OCI-LY7 (cell line): ENCODE data around the gene POLR1E. TPM values are rescaled to one million over a fixed set of nuclear protein-coding genes. Genes with fewer than 3 reads are reported as not detected.

Source experiments
- BruUV-seq: library from RNA; stranded (reverse); fragments of 400-500 nt; replicated peaks from 2 replicates; lab custom pipeline; 2021; lab: Mats Ljungman, UMichigan
- CTCF ChIA-PET: fragments of 300-600 bp; sonication (Branson Sonifier 250); formaldehyde crosslinking; loops from one replicate; lab custom pipeline; 2022; ENCODE audit warnings: antibody characterized with exemption; ENCODE audit not compliant: unreplicated experiment; lab: Charles Lee
- POLR2A ChIA-PET: fragments of 300-600 bp; sonication (Branson Sonifier 250); formaldehyde crosslinking; loops from one replicate; lab custom pipeline; 2022; ENCODE audit warnings: antibody characterized with exemption; lab: Charles Lee
- DNase-seq: peaks from one replicate; pipeline ENCODE4 v3.0.0-alpha.2; 2015; ENCODE audit warnings: low spot score
- H2AFZ ChIP-seq: fragments of 200-600 bp; sonication (generic), shearing (Covaris generic); 2 replicates; pipeline ENCODE4 v1.6.1; 2014; ENCODE audit warnings: mild to moderate bottlenecking, antibody characterized with exemption, low read length, moderate library complexity
- H3K27ac ChIP-seq: fragments of 200-600 bp; sonication (generic); 2 replicates; pipeline ENCODE4 v1.5.1; 2014; ENCODE audit warnings: mixed run types, low read depth, mild to moderate bottlenecking, moderate library complexity, low read length, inconsistent platforms; ENCODE audit not compliant: poor library complexity, severe bottlenecking
- H3K36me3 ChIP-seq: fragments of 200-600 bp; sonication (generic); 2 replicates; pipeline ENCODE4 v1.6.1; 2014; ENCODE audit warnings: mild to moderate bottlenecking, antibody characterized with exemption, low read length, moderate library complexity, mixed read lengths; ENCODE audit not compliant: insufficient read depth
- H3K4me1 ChIP-seq: fragments of 200-600 bp; sonication (generic); 2 replicates; pipeline ENCODE4 v1.5.1; 2014; ENCODE audit warnings: mild to moderate bottlenecking, low read length; ENCODE audit not compliant: insufficient read depth, poor library complexity, severe bottlenecking
- H3K4me2 ChIP-seq: fragments of 200-600 bp; sonication (generic); 2 replicates; pipeline ENCODE4 v1.6.1; 2014; ENCODE audit warnings: mild to moderate bottlenecking, low read length
- H3K4me3 ChIP-seq: fragments of 200-600 bp; sonication (generic); 2 replicates; pipeline ENCODE4 v1.5.1; 2014; ENCODE audit warnings: mild to moderate bottlenecking, low read depth, low read length; ENCODE audit not compliant: poor library complexity, severe bottlenecking
- H3K79me2 ChIP-seq: fragments of 200-600 bp; sonication (generic); 2 replicates; pipeline ENCODE4 v1.6.1; 2016; ENCODE audit warnings: low read depth, mild to moderate bottlenecking, low read length, moderate library complexity, mixed read lengths; ENCODE audit not compliant: insufficient read depth
- H3K9me2 ChIP-seq: fragments of 200-600 bp; sonication (generic); 2 replicates; pipeline ENCODE4 v1.6.1; 2016; ENCODE audit warnings: mild to moderate bottlenecking, low read length, mixed read lengths; ENCODE audit not compliant: insufficient read depth
- H3K9me3 ChIP-seq: fragments of 200-600 bp; sonication (generic); 2 replicates; pipeline ENCODE4 v1.6.1; 2014; ENCODE audit warnings: mild to moderate bottlenecking, mixed run types, low read length, mixed read lengths
- H4K20me1 ChIP-seq: fragments of 200-600 bp; sonication (generic); 2 replicates; pipeline ENCODE4 v1.6.1; 2014; ENCODE audit warnings: mild to moderate bottlenecking, antibody characterized with exemption, low read length, moderate library complexity, mixed read lengths; ENCODE audit not compliant: insufficient read depth
- EZH2phosphoT487 ChIP-seq: fragments of 200-600 bp; sonication (generic); IDR thresholded peaks from 2 replicates; pipeline ENCODE4 v1.6.1; 2018; ENCODE audit warnings: low read depth, borderline replicate concordance, mild to moderate bottlenecking, mixed run types, antibody characterized with exemption, low read length, moderate library complexity, mixed read lengths
- intact Hi-C: fragments of 100-400 bp; cut with micrococcal nuclease; formaldehyde crosslinking; loops from one replicate; pipeline ENCODE4 v1.10.0; 2022; ENCODE audit not compliant: unreplicated experiment
- total RNA-seq, 2 experiments: library from RNA; depleted of rRNA in 1 of 2; stranded (reverse); fragments of >200 nt in 1 of 2; shearing (Covaris generic) in 1 of 2; gene quantifications; 2 replicates each; pipeline ENCODE4 v1.2.3, GENCODE V29; 2014 to 2022
- TF ChIP-seq, protein P1 (sequence below): fragments of 200-600 bp; sonication (generic); conservative IDR thresholded peaks from 2 replicates; pipeline ENCODE4 v1.5.1; 2014; ENCODE audit warnings: mild to moderate bottlenecking, antibody characterized with exemption, low read length, moderate library complexity, mixed read lengths

The POLR1E gene
- total RNA-seq, 2 experiments from 2014 or later = 44.3 to 47.6 TPM

- H3K4me1 ChIP-seq = peaks cover 5% of the 10 kb centered on the region
- ChIA-PET CTCF (no interaction called here), POLR2A (interaction anchor here (0.6 kb wide), 1 partner anchor 171 kb away, joined by 3 read pairs; no protein-coding TSS in a partner anchor)
- 0 out of 2 replicates have a peak, but pooled peaks cover 3% of the 10 kb centered on the region for H3K9me3 ChIP-seq
- no peak for TF ChIP-seq EZH2phosphoT487
- TF ChIP-seq, protein P1, sequence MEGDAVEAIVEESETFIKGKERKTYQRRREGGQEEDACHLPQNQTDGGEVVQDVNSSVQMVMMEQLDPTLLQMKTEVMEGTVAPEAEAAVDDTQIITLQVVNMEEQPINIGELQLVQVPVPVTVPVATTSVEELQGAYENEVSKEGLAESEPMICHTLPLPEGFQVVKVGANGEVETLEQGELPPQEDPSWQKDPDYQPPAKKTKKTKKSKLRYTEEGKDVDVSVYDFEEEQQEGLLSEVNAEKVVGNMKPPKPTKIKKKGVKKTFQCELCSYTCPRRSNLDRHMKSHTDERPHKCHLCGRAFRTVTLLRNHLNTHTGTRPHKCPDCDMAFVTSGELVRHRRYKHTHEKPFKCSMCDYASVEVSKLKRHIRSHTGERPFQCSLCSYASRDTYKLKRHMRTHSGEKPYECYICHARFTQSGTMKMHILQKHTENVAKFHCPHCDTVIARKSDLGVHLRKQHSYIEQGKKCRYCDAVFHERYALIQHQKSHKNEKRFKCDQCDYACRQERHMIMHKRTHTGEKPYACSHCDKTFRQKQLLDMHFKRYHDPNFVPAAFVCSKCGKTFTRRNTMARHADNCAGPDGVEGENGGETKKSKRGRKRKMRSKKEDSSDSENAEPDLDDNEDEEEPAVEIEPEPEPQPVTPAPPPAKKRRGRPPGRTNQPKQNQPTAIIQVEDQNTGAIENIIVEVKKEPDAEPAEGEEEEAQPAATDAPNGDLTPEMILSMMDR = no peak
- no peak overlapping the region for H3K4me2 ChIP-seq
- intact Hi-C loops = no loop called here
- H3K36me3 ChIP-seq = peaks cover 69% of the 10 kb centered on the region
- no peak overlapping the region for H3K27ac ChIP-seq
- H4K20me1 ChIP-seq = peaks cover 7% of the 10 kb centered on the region; the same call in 1 of the 2 replicates
- no peak for DNase-seq
- H2AFZ ChIP-seq = no peak overlapping the region
- H3K9me2 ChIP-seq = no peaks in the 10 kb centered on the region
- no TSS peak for BruUV-seq
- no peak overlapping the region for H3K4me3 ChIP-seq
- peaks cover 88% of the 10 kb centered on the region for H3K79me2 ChIP-seq
Measured at GRCh38 chr9:37455884-37456647, 29.7 kb upstream of the POLR1E start.

DNA sequence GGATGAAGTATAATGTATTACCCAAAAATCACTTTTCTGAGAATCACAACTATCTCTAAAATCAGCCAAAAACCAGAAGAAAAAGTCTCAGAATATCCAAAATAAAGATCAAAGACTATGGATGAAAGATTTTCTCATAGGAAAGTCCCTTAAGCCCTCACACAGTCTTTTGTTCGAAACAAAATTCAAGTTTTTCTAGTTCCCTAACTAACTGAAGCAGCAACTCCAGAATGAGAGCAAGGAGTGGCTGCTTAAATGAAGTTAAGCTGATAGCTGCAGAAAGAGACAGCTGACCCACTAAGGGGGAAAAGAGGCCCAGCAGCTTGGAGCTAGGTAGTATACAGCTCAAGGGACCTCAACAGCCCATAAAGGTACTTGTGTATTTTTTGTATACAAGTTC, 28.9 kb upstream of the POLR1E start:
- ChIA-PET POLR2A (interaction anchor here (0.6 kb wide), 1 partner anchor 170 kb away, joined by 3 read pairs; no protein-coding TSS in a partner anchor), CTCF (no interaction called here)
- TF ChIP-seq EZH2phosphoT487 = no peak
- TF ChIP-seq, protein P1 = no peak
- BruUV-seq = no TSS peak
- intact Hi-C loops = no loop called here
- H3K4me1 ChIP-seq = peaks cover 11% of the 10 kb centered on the region
- H3K4me3 ChIP-seq = no peak overlapping the region
- no peaks in the 10 kb centered on the region for H3K9me2 ChIP-seq
- no peak overlapping the region for H3K27ac ChIP-seq
- 0 out of 2 replicates have a peak, but pooled peaks cover 3% of the 10 kb centered on the region for H3K9me3 ChIP-seq
- no peak overlapping the region for H2AFZ ChIP-seq
- no peak overlapping the region for H3K4me2 ChIP-seq
- DNase-seq = no peak
- H3K36me3 ChIP-seq = peaks cover 67% of the 10 kb centered on the region
- H3K79me2 ChIP-seq = peaks cover 88% of the 10 kb centered on the region
- H4K20me1 ChIP-seq = peaks cover 7% of the 10 kb centered on the region; the same call in 1 of the 2 replicates
